Measurements from ENCODE around the gene LENEP. TPM values are rescaled to one million over a fixed set of nuclear protein-coding genes. Genes with fewer than 3 reads are reported as not detected.
A peak's percentile ranks its signal among the peaks of the same experiment; 100 is the strongest.

The LENEP gene
- polyA plus RNA-seq, 2 of the 4 experiments (the other 2 are of a cell fraction) = not detected

GRCh38 chr1:155006601-155007101 lies 13.3 kb downstream of the LENEP start:
- peaks cover 74% of the 10 kb centered on the region for H3K4me1 ChIP-seq

DNA sequence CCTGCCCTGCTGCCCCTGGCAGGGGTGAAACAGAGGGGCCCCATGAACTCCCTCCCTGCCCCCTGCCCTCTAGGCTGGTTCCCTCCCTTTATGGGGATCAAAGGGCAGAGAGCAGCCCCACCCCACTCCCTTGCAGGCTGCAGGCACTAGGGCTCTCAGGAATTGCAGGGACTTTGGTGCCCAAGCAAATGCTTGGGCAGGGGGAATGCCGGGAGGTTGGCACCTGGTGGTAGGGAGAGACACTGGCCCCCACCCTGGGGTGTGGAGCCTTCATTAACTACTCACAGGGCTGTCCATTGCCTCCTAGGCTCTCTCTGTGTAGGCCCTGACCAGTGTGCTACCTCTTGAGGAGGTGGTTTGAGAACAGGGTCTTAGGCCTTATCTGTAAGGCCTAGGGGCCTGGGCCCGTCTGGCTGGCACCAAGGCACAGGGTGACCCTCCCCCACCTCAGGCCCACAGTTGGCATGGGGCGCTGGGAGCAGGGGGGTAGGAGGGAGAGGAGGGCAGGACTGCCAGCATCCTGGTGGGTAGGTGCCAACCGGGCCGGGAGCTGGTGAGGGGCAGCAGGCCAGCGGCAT lies 14.0 kb downstream of the LENEP start:
- 76% methylated on average over 4 of the region's 6 CpGs for WGBS (ENCODE audit: missing lambda C conversion rate)
- CTCF ChIA-PET = interaction anchor here (1.0 to 1.9 kb wide), 2 partner anchors 84 to 160 kb away, joined by 3 to 4 read pairs; no protein-coding TSS in a partner anchor
- ATAC-seq (no peak), FAIRE-seq (no peak), DNase-seq (ENCODE audit: low read depth in 1 of 2, low spot score in 1 of 2) (no peak)
- no peak overlapping the region for H3K4me3 ChIP-seq
- no peaks in the 10 kb centered on the region for H3K9me3 ChIP-seq
- H3K4me2 ChIP-seq = peak overlapping the region; percentile 88
- H3K27ac ChIP-seq = peak overlapping the region; percentile 98 to 100
- POLR2A ChIA-PET = interaction anchor here (1.0 kb wide), 1 partner anchor 8 kb away, joined by 3 read pairs; no protein-coding TSS in a partner anchor
- H3K4me1 ChIP-seq = peaks cover 81% of the 10 kb centered on the region
- no peak for TF ChIP-seq FOXS1 (CRISPR knock-in tag; IDR thresholded peaks at IDR 0.05)
- no peak for TF ChIP-seq MAFK (IDR thresholded peaks at IDR 0.05; ENCODE audit: partially characterized antibody)
- no peak for TF ChIP-seq PHF8 (IDR thresholded peaks at IDR 0.05; ENCODE audit: borderline replicate concordance, low read depth)
- TF ChIP-seq ZC3H11A (IDR thresholded peaks at IDR 0.05) = no peak
- TF ChIP-seq SMC3 (IDR thresholded peaks at IDR 0.05) = no peak
- no peak for TF ChIP-seq CHD4 (IDR thresholded peaks at IDR 0.05; ENCODE audit: borderline replicate concordance)
- TF ChIP-seq ZFP36 (IDR thresholded peaks at IDR 0.05; ENCODE audit: borderline replicate concordance, partially characterized antibody) = no peak
- TF ChIP-seq POLR2AphosphoS2 (conservative IDR thresholded peaks at IDR 0.05; ENCODE audit: low read length) = no peak
- TF ChIP-seq CTCF (IDR thresholded peaks at IDR 0.05) = no peak
- TF ChIP-seq CBX2 (IDR thresholded peaks at IDR 0.05; ENCODE audit: borderline replicate concordance, low read depth) = no peak
- TF ChIP-seq ZSCAN20 (CRISPR knock-in tag; IDR thresholded peaks at IDR 0.05) = no peak
- TF ChIP-seq, protein P1, sequence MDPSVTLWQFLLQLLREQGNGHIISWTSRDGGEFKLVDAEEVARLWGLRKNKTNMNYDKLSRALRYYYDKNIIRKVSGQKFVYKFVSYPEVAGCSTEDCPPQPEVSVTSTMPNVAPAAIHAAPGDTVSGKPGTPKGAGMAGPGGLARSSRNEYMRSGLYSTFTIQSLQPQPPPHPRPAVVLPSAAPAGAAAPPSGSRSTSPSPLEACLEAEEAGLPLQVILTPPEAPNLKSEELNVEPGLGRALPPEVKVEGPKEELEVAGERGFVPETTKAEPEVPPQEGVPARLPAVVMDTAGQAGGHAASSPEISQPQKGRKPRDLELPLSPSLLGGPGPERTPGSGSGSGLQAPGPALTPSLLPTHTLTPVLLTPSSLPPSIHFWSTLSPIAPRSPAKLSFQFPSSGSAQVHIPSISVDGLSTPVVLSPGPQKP (IDR thresholded peaks at IDR 0.05; ENCODE audit: low read depth, low read length) = no peak

More at GRCh38 chr1:155006601-155007101, 13.3 kb downstream of the LENEP start:
- Histone ChIP-seq H3K4me2 (peak overlapping the region; percentile 88), H3K4me3 (no peak overlapping the region), H3K27ac (peak overlapping the region; percentile 98 to 100), H3K9me3 (no peaks in the 10 kb centered on the region)
- FAIRE-seq (no peak), DNase-seq (ENCODE audit: low read depth in 1 of 2, low spot score in 1 of 2) (peak in 1 of 2 experiments; percentile 59), ATAC-seq (no peak)
- TF ChIP-seq RARB (CRISPR knock-in tag; IDR thresholded peaks at IDR 0.05) (no peak), ATOH8 (CRISPR knock-in tag; IDR thresholded peaks at IDR 0.05; ENCODE audit: low read depth) (no peak), HOXB13 (CRISPR knock-in tag; IDR thresholded peaks at IDR 0.05; ENCODE audit: low read depth) (no peak)
- 79% methylated on average over 2 of the region's 2 CpGs for WGBS (ENCODE audit: missing lambda C conversion rate)
- ChIA-PET POLR2A (interaction anchor here (1.0 kb wide), 1 partner anchor 9 kb away, joined by 3 read pairs; no protein-coding TSS in a partner anchor), CTCF (interaction anchor here (1.0 to 1.9 kb wide), 2 partner anchors 85 to 161 kb away, joined by 3 to 4 read pairs; no protein-coding TSS in a partner anchor)

DNA sequence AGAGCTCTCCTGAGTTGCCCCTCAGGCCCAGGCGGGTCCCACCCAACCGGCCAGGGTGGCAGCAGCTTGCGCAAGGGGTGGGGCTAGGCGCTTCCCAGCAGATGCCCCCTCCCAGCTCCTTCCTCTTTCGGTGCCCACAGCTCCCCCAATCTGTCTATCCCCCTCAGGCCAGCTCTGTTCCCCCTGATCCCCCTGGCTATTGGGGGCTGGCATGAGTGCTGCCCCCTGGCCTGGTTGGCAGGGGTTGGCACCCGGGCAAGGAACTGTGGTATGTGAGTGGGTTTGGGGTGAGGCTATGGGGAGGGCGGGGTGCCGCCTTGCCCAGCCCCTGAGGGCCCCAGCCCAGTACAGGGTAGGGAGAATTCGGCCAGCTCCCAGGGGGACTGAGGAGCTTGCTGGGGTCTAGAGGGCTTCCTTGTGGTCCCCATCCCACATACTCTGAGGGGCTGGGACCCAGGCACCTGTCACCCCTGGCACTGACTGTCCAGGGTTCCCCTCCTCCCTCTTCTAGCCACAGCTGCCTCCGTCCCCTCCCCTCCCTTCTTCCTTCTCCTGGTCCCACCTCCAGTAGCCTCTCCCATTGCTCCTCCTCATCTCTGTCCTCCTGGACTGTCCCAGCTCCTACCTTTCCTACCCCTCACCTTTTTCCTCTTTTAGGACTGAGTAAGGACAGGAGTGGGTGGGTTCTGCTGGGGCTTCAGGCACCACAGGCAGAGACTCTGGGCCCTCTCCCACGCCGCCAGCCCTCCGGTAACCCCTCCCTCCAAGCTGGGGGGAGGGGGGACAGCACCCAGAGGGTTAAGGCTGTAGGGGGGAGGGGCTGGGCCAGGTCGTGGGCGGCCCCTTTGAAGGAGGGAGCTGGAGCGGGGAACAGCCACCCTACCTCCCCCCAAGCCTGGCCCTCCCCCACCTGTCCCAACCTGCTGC lies 14.9 kb downstream of the LENEP start:
- DNase-seq (ENCODE audit: low read depth in 1 of 2, low spot score in 1 of 2) (no peak), FAIRE-seq (no peak), ATAC-seq (no peak)
- POLR2A ChIA-PET = no interaction called here
- H3K4me1 ChIP-seq = peaks cover 91% of the 10 kb centered on the region
- 77% methylated on average over 8 of the region's 16 CpGs for WGBS (ENCODE audit: missing lambda C conversion rate)
- H3K9me3 ChIP-seq = no peaks in the 10 kb centered on the region
- TF ChIP-seq PHF8 (IDR thresholded peaks at IDR 0.05; ENCODE audit: borderline replicate concordance, low read depth) (no peak), CEBPB (IDR thresholded peaks at IDR 0.05) (peak in 1 of 2 experiments; percentile 25; a peak in 1 of 4 replicates)
- H3K4me3 ChIP-seq = no peak overlapping the region
- H3K4me2 ChIP-seq = peak overlapping the region; percentile 88
- CTCF ChIA-PET = no interaction called here
- H3K27ac ChIP-seq = peak overlapping the region; percentile 98 to 100

Data from A549 (cell line).